HepG2 (cell line): ENCODE results near the gene MBD5.

Experiments
- ARNT ChIP-seq: fragments of 450-650 bp; IDR thresholded peaks from 2 replicates; pipeline ENCODE4 v1.6.1; 2017
- CHCHD3 ChIP-seq: sonication (generic); formaldehyde crosslinking; IDR thresholded peaks from 2 replicates; pipeline ENCODE4 v1.8.0; 2022; ENCODE audit warnings: mild to moderate bottlenecking, missing genetic modification reagents, moderate library complexity
- CTCF ChIP-seq: sonication (generic); formaldehyde crosslinking; IDR thresholded peaks from 2 replicates; pipeline ENCODE4 v1.5.0; 2020; ENCODE audit warnings: mild to moderate bottlenecking, missing genetic modification reagents, moderate library complexity
- EP300 ChIP-seq, 3 experiments: sonication (generic) in 1 of 3; formaldehyde crosslinking in 1 of 3; IDR thresholded peaks; 2 replicates each; pipeline versions ENCODE4 v1.5.1 to v1.6.1; 2011 to 2020; ENCODE audit warnings: low read depth in 2 of 3, low read length in 2 of 3, borderline replicate concordance in 1 of 3, improper control_type of control experiment in 1 of 3, mild to moderate bottlenecking in 1 of 3, missing genetic modification reagents in 1 of 3, moderate library complexity in 1 of 3
- FOXJ3 ChIP-seq: sonication (generic); formaldehyde crosslinking; IDR thresholded peaks from 2 replicates; pipeline ENCODE4 v1.4.0; 2020; ENCODE audit warnings: missing genetic modification reagents, mild to moderate bottlenecking, borderline replicate concordance
- HOXA5 ChIP-seq: sonication (generic); formaldehyde crosslinking; IDR thresholded peaks from 2 replicates; pipeline ENCODE4 v1.4.0; 2020; ENCODE audit warnings: missing genetic modification reagents
- KDM4B ChIP-seq: sonication (generic); formaldehyde crosslinking; IDR thresholded peaks from 2 replicates; pipeline ENCODE4 v1.4.0; 2020; ENCODE audit warnings: missing genetic modification reagents
- REST ChIP-seq, 2 experiments: IDR thresholded peaks; 2 replicates each; pipeline ENCODE4 v1.6.1; 2011 to 2012; ENCODE audit warnings: low read length in 2 of 2, borderline replicate concordance in 1 of 2, low read depth in 1 of 2, mild to moderate bottlenecking in 1 of 2, moderate library complexity in 1 of 2
- SYNCRIP ChIP-seq: fragments of 200-400 bp; formaldehyde crosslinking; IDR thresholded peaks from 2 replicates; pipeline ENCODE4 v1.6.1; 2018; ENCODE audit warnings: mild to moderate bottlenecking, low read depth, low read length; ENCODE audit not compliant: insufficient read depth
- TCF7L2 ChIP-seq: IDR thresholded peaks from 2 replicates; pipeline ENCODE4 v1.6.1; 2011; ENCODE audit warnings: mild to moderate bottlenecking, low read depth, low read length, moderate library complexity
- ZFY ChIP-seq: sonication (generic); formaldehyde crosslinking; IDR thresholded peaks from 2 replicates; pipeline ENCODE4 v1.4.0; 2020; ENCODE audit warnings: missing genetic modification reagents
- ZNF788 ChIP-seq: sonication (generic); formaldehyde crosslinking; IDR thresholded peaks from 2 replicates; pipeline ENCODE4 v1.5.0; 2020; ENCODE audit warnings: mild to moderate bottlenecking, missing genetic modification reagents, borderline replicate concordance

GRCh38 chr2:148058641-148059040 lies 37.8 kb downstream of the MBD5 start:
- no peak for TF ChIP-seq REST (IDR thresholded peaks at IDR 0.05; ENCODE audit: borderline replicate concordance in 1 of 2, low read depth in 1 of 2, low read length in 2 of 2)
- no peak for TF ChIP-seq ZFY (CRISPR knock-in tag)
- TF ChIP-seq FOXJ3, result no peak
- TF ChIP-seq CTCF, result no peak
- TF ChIP-seq HOXA5 (CRISPR knock-in tag), result no peak
- no peak for TF ChIP-seq ZNF788 (CRISPR knock-in tag)
- TF ChIP-seq SYNCRIP, result no peak
- no peak for TF ChIP-seq ARNT
- no peak for TF ChIP-seq CHCHD3
- no peak for TF ChIP-seq TCF7L2
- TF ChIP-seq EP300 (IDR thresholded peaks at IDR 0.05; ENCODE audit: low read depth in 2 of 2, low read length in 2 of 2), result no peak
- no peak for TF ChIP-seq EP300 (CRISPR knock-in tag; IDR thresholded peaks at IDR 0.05; ENCODE audit: borderline replicate concordance)
- TF ChIP-seq KDM4B, result no peak
